Breast epithelium (tissue), 4 donors: Measurements from ENCODE around the gene PDLIM5. TPM values are rescaled to one million over a fixed set of nuclear protein-coding genes. Genes with fewer than 3 reads are reported as not detected.
A peak's percentile ranks its signal among the peaks of the same experiment; 100 is the strongest.

Experiments
- DNase-seq, 2 donors: peaks; one replicate each; pipeline ENCODE4 v3.0.0-alpha.2; 2019; ENCODE audit warnings: low spot score in 2 of 2
- H3K27ac ChIP-seq, 2 donors: fragments of 200-600 bp; sonication (generic) in 1 of 2; one replicate each; pipeline ENCODE4 v1.5.1; 2016 to 2019; ENCODE audit warnings: mild to moderate bottlenecking in 1 of 2
- H3K27me3 ChIP-seq, 2 donors: fragments of 200-600 bp; sonication (generic) in 1 of 2; one replicate each; pipeline versions ENCODE4 v1.5.1 to v1.6.0; 2017 to 2019; ENCODE audit warnings: control low read depth in 1 of 2, mild to moderate bottlenecking in 1 of 2
- H3K36me3 ChIP-seq: fragments of 200-600 bp; one replicate; pipeline ENCODE4 v1.5.1; 2019
- H3K4me1 ChIP-seq, 2 donors: fragments of 200-600 bp; sonication (generic); one replicate each; pipeline ENCODE4 v1.5.1; 2016 to 2019; ENCODE audit warnings: control low read depth in 1 of 2
- H3K4me3 ChIP-seq, 3 donors: fragments of 200-600 bp; sonication (generic); 1 replicate in 2 of 3; 2 replicates in 1 of 3; pipeline ENCODE4 v1.5.1; 2016 to 2019; ENCODE audit warnings: mild to moderate bottlenecking in 3 of 3, moderate library complexity in 2 of 3
- H3K9me3 ChIP-seq, 2 donors: fragments of 200-600 bp; sonication (generic) in 1 of 2; one replicate each; pipeline ENCODE4 v1.5.1; 2016 to 2019; ENCODE audit warnings: control low read depth in 1 of 2
- CTCF ChIP-seq, 3 donors: fragments of 450-650 bp; IDR thresholded peaks; one replicate each; pipeline ENCODE4 v1.5.1; 2016 to 2017; ENCODE audit warnings: antibody characterized with exemption in 3 of 3, mild to moderate bottlenecking in 3 of 3, moderate library complexity in 3 of 3
- POLR2A ChIP-seq: fragments of 450-650 bp; IDR thresholded peaks from one replicate; pipeline ENCODE4 v1.6.1; 2016; ENCODE audit warnings: antibody characterized with exemption, mild to moderate bottlenecking, moderate library complexity
- POLR2AphosphoS5 ChIP-seq, 3 donors: sonication (generic); formaldehyde crosslinking; IDR thresholded peaks; one replicate each; pipeline ENCODE4 v1.6.1; 2017; ENCODE audit warnings: antibody characterized with exemption in 3 of 3
- intact Hi-C: fragments of 100-400 bp; cut with DNase I; formaldehyde crosslinking; loops from one replicate; pipeline ENCODE4 v1.15.1; 2023; ENCODE audit warnings: low total_unique reads
- total RNA-seq, 3 donors: library from RNA; depleted of rRNA; stranded (reverse); fragments of >200 nt; gene quantifications; one replicate each; pipeline ENCODE4 v1.1.0, GENCODE V29; 2016

Gene PDLIM5
- total RNA-seq, 3 donors from 2014 or later, result 120 to 263 (median 158) TPM

DNA sequence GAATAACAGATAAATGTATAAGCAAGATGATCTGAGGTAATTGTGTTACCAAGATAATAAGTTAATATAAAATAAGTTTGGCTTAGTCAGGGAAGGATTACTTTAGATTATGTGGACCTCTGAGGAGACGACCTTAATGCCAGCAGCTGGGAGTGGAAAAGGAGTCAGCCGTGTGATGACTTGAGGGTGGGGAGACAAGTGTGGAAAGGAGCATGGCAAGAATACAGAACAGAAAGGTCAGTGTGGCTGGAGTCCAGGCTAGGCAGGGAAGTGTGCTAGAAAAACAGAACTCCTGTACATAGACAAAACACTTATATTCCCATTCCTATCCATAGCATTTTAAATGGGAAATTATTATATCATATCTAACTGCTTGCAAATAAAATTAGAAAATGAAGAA is 138.8 kb downstream of the PDLIM5 start:
- intact Hi-C loops, result no loop called here
- no peak overlapping the region for H3K4me3 ChIP-seq
- no peaks in the 10 kb centered on the region for H3K4me1 ChIP-seq
- no peaks in the 10 kb centered on the region for H3K9me3 ChIP-seq
- H3K27ac ChIP-seq, result no peak overlapping the region
- no peaks in the 10 kb centered on the region for H3K27me3 ChIP-seq
- DNase-seq, result no peak
- peaks cover 1% of the 10 kb centered on the region for H3K36me3 ChIP-seq
- no peak for TF ChIP-seq CTCF (IDR thresholded peaks at IDR 0.05)
- TF ChIP-seq POLR2A, result no peak
- TF ChIP-seq POLR2AphosphoS5 (IDR thresholded peaks at IDR 0.05), result no peak

- no peak for DNase-seq
- no peaks in the 10 kb centered on the region for H3K36me3 ChIP-seq
- intact Hi-C loops, result no loop called here
- no peak for TF ChIP-seq POLR2A
- TF ChIP-seq CTCF (IDR thresholded peaks at IDR 0.05), result no peak
- no peak for TF ChIP-seq POLR2AphosphoS5 (IDR thresholded peaks at IDR 0.05)
- H3K9me3 ChIP-seq, result no peaks in the 10 kb centered on the region
- H3K4me3 ChIP-seq, result no peak overlapping the region
- no peaks in the 10 kb centered on the region for H3K27me3 ChIP-seq
- H3K4me1 ChIP-seq, result no peaks in the 10 kb centered on the region
- H3K27ac ChIP-seq, result no peak overlapping the region
Observed at GRCh38 chr4:94591289-94591688, 139.5 kb downstream of the PDLIM5 start.

DNA sequence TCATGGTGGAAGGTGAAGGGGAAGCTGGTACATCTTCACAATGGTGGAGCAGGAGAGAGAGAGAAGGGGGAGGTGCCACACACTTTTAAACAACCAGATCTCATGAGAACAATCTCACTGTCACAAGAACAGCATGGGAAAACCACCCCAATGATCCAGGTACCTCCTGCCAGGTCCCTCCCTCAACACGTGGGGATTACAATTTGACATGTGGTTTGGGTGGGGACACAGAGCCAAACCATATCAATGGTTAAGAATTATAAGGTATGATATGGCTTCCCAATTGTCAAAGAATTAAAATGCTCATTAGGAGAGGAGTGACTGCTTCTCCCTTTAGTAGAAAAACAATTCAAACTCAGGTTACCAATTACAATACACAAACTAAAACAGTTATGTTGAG is 143.3 kb downstream of the PDLIM5 start:
- TF ChIP-seq CTCF (IDR thresholded peaks at IDR 0.05) (no peak), POLR2AphosphoS5 (IDR thresholded peaks at IDR 0.05) (no peak)
- no peak overlapping the region for H3K4me3 ChIP-seq
- no peaks in the 10 kb centered on the region for H3K4me1 ChIP-seq
- H3K27me3 ChIP-seq, result no peaks in the 10 kb centered on the region
- no peaks in the 10 kb centered on the region for H3K9me3 ChIP-seq
- no peak overlapping the region for H3K27ac ChIP-seq
- no peaks in the 10 kb centered on the region for H3K36me3 ChIP-seq
- intact Hi-C loops, result no loop called here
- no peak for DNase-seq

DNA sequence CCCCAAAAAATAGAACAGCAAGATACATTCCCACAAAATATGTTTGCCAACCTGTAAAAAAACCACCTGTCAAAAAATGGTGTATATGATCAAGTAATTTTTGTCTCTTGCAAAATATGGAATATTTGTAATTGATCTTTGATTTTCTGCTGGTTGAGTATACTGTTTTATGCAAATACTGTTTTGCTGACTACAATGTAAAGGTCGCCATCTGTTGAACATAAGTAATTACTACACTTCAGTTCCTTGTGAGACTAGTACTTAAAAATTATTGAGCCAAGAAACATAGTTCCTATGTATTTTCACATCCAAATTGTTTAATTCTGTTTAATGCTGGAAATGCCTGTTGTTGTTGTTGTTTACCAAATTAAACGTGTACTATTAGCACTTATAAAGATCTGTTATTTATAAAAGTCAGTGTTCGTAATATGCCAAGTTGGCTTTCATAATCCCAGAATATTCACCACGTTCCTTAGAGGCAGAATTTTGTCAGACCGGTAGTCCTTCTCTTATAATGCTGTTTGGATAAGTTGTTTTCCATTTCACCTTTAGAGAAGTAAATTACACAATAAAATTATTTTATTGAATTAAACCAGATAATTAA is 144.2 kb downstream of the PDLIM5 start:
- TF ChIP-seq POLR2AphosphoS5 (IDR thresholded peaks at IDR 0.05) (no peak), CTCF (IDR thresholded peaks at IDR 0.05) (peak; percentile 46 to 75 (median 67)), POLR2A (no peak)
- Histone ChIP-seq H3K4me1 (no peaks in the 10 kb centered on the region), H3K27ac (no peak overlapping the region), H3K9me3 (no peaks in the 10 kb centered on the region), H3K36me3 (no peaks in the 10 kb centered on the region), H3K4me3 (no peak overlapping the region), H3K27me3 (no peaks in the 10 kb centered on the region)
- DNase-seq, result no peak
- intact Hi-C loops, result no loop called here

GRCh38 chr4:94598758-94599157 is 147.0 kb downstream of the PDLIM5 start:
- DNase-seq, result no peak
- no peak overlapping the region for H3K4me3 ChIP-seq
- no peak for TF ChIP-seq POLR2AphosphoS5 (IDR thresholded peaks at IDR 0.05)
- no peak for TF ChIP-seq CTCF (IDR thresholded peaks at IDR 0.05)
- TF ChIP-seq POLR2A, result no peak
- no peak overlapping the region for H3K27ac ChIP-seq
- intact Hi-C loops, result no loop called here
- H3K27me3 ChIP-seq, result no peaks in the 10 kb centered on the region
- no peaks in the 10 kb centered on the region for H3K4me1 ChIP-seq
- no peaks in the 10 kb centered on the region for H3K9me3 ChIP-seq
- no peaks in the 10 kb centered on the region for H3K36me3 ChIP-seq
